GM23338 (cell line): ENCODE data around the gene ZFYVE21. TPM values are rescaled to one million over a fixed set of nuclear protein-coding genes. Genes with fewer than 3 reads are reported as not detected.

Source experiments
- EZH2phosphoT487 ChIP-seq: fragments of 200-600 bp; sonication (generic); IDR thresholded peaks from one replicate; pipeline ENCODE4 v1.8.1; 2018; ENCODE audit warnings: antibody characterized with exemption; ENCODE audit not compliant: unreplicated experiment
- JUNB ChIP-seq: IDR thresholded peaks from one replicate; pipeline ENCODE4 v1.6.1; 2016; ENCODE audit warnings: antibody characterized with exemption; ENCODE audit not compliant: unreplicated experiment
- ZNF331 ChIP-seq: fragments of 250-450 bp; sonication (Bioruptor Pico); IDR thresholded peaks from 2 replicates; pipeline ENCODE4 v1.5.0; 2020; ENCODE audit warnings: low read depth, mild to moderate bottlenecking, moderate library complexity
- polyA plus RNA-seq: library from polyadenylated mRNA; unstranded; fragments of >200 nt; fragmentation: Nextera tagmentation; extraction: Ambion mirVana; gene quantifications from 2 replicates; pipeline ENCODE4 v1.2.1, GENCODE V29; 2016
- small RNA-seq: library from RNA; depleted of rRNA; stranded (forward); fragments of <200 nt; gene quantifications from one replicate; pipeline ENCODE3, GENCODE V24; 2014; ENCODE audit warnings: low replicate concordance
- total RNA-seq: library from RNA; depleted of rRNA; stranded (reverse); fragments of >200 nt; shearing (Covaris generic); gene quantifications from 2 replicates; pipeline ENCODE4 v1.2.3, GENCODE V29; 2014; rRNA removed

ZFYVE21 gene
- total and polyA plus RNA-seq, 2 experiments from 2014 or later: 88.0 to 89.6 TPM

DNA sequence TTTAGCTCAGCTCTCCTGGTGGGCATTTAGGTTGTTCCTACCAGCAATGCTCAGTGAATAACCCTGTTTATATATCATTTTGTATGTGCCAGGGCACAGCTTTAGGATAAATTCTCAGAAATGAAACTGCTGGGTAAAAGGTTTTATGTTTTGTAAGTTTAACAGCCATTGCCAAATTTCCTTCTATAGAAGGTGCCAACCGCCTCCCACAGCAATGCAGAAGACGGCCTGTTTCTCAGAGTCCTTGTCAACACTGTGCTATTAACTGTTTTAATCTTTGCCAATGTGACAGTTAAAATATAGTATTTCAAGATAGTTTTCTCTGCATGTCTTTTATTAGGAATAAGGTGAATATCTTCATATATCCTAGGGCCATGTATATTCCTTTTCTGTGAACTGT lies 66.8 kb downstream of the ZFYVE21 start (continued):
- no peak for TF ChIP-seq EZH2phosphoT487
- TF ChIP-seq ZNF331 (CRISPR knock-in tag): no peak
- no peak for TF ChIP-seq JUNB

Small RNA genes lying within 50 kb of the gene (small RNA-seq; reads per million reads assigned to genes)
- gene RF00019: not detected

Other genes starting within 250 kb of the ZFYVE21 start
- 504 and 604 TPM in 2 replicates for gene CKB, start 193.0 kb upstream of the ZFYVE21 start, total RNA-seq
- gene CKB, start 193.0 kb upstream of the ZFYVE21 start, polyA plus RNA-seq: 846 and 852 TPM in 2 replicates
- 22.0 and 28.2 TPM in 2 replicates for gene TRMT61A, start 186.6 kb upstream of the ZFYVE21 start, total RNA-seq
- 13.2 and 13.4 TPM in 2 replicates for gene TRMT61A, start 186.6 kb upstream of the ZFYVE21 start, polyA plus RNA-seq
- gene BAG5, start 153.2 kb upstream of the ZFYVE21 start, total RNA-seq: 25.4 and 29.2 TPM in 2 replicates
- gene BAG5, start 153.2 kb upstream of the ZFYVE21 start, polyA plus RNA-seq: 16.4 and 21.1 TPM in 2 replicates
- gene COA8, start 152.8 kb upstream of the ZFYVE21 start, total RNA-seq: 61.3 and 82.6 TPM in 2 replicates
- 129 and 130 TPM in 2 replicates for gene COA8, start 152.8 kb upstream of the ZFYVE21 start, polyA plus RNA-seq
- gene KLC1, start 86.6 kb upstream of the ZFYVE21 start, total RNA-seq: 250 and 308 TPM in 2 replicates
- gene KLC1, start 86.6 kb upstream of the ZFYVE21 start, polyA plus RNA-seq: 159 and 165 TPM in 2 replicates
- 52.2 and 72.9 TPM in 2 replicates for gene XRCC3, start 359 bp upstream of the ZFYVE21 start, total RNA-seq
- 16.6 and 20.4 TPM in 2 replicates for gene XRCC3, start 359 bp upstream of the ZFYVE21 start, polyA plus RNA-seq
- gene PPP1R13B, start 131.8 kb downstream of the ZFYVE21 start, total RNA-seq: 6.5 and 8.5 TPM in 2 replicates
- gene PPP1R13B, start 131.8 kb downstream of the ZFYVE21 start, polyA plus RNA-seq: 2.0 and 3.8 TPM in 2 replicates
- gene TDRD9, start 212.6 kb downstream of the ZFYVE21 start, total RNA-seq: not detected in 2 replicates
- 0.24 TPM in 1 of 2 replicates, not detected in the other for gene TDRD9, start 212.6 kb downstream of the ZFYVE21 start, polyA plus RNA-seq
- gene RD3L, start 226.7 kb downstream of the ZFYVE21 start, total RNA-seq: not detected in 2 replicates
- gene RD3L, start 226.7 kb downstream of the ZFYVE21 start, polyA plus RNA-seq: not detected in 2 replicates